HEK293T (cell line): ENCODE data around the gene EIF2B5.
"Not testable (repeated sequence)": the region's sequence is repeated elsewhere in the genome, so short reads cannot be mapped to it uniquely, and the experiment has no call there.

Experiments used
- FOXK2 ChIP-seq: fragments of 450-650 bp; IDR thresholded peaks from 2 replicates; pipeline ENCODE4 v1.6.1; 2016; ENCODE audit warnings: mild to moderate bottlenecking
- HDGF ChIP-seq: fragments of 450-650 bp; IDR thresholded peaks from 2 replicates; pipeline ENCODE4 v1.6.1; 2017; ENCODE audit warnings: antibody characterized with exemption, borderline replicate concordance

DNA sequence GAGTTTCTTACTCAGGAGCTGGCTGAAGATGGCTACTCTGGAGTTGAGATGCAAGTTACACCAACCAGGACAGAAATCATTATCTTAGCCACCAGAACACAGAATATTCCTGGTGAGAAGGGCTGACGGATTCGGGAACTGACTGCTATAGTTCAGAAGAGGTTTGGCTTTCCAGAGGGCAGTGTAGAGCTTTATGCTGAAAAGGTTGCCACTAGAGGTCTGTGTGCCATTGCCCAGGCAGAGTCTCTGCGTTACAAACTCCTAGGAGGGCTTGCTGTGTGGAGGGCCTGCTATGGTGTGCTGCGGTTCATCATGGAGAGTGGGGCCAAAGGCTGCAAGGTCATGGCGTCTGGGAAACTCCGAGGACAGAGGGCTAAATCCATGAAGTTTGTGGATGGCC is 14.6 kb downstream of the EIF2B5 start:
- not testable (repeated sequence) for TF ChIP-seq HDGF, FOXK2
